SK-N-MC (cell line): Measurements from ENCODE around the gene PLAU.

Experiments used
- EZH2 ChIP-seq: fragments of 200-600 bp; sonication (generic); IDR thresholded peaks from one replicate; pipeline ENCODE4 v1.6.1; 2017; ENCODE audit warnings: antibody characterized with exemption
- POLR2AphosphoS5 ChIP-seq: IDR thresholded peaks from 2 replicates; pipeline ENCODE4 v1.6.1; 2012; ENCODE audit warnings: mild to moderate bottlenecking, low read depth, low read length, borderline replicate concordance

DNA sequence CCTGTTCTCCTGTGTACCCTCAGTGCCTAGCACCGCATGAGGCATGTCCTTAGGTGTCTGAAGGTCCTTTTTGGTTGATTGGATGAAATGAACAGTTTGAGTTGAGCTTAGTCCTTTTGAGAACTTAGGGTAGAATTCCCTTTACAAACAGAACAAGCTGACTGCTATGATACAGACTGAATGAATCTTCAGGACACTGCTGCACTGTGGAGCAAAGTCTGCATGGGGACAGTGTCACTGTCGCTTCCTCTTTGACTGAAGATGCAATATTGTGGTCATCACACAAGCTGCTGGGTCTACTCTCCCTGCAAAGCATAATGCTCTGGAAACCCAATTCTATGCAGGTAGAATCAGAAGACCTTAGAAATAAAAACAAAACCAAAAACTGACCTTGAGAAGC lies 8.6 kb upstream of the PLAU start:
- no peak for TF ChIP-seq EZH2
- TF ChIP-seq POLR2AphosphoS5 = no peak
